ENCODE data around the gene NUP210.

The NUP210 gene

DNA sequence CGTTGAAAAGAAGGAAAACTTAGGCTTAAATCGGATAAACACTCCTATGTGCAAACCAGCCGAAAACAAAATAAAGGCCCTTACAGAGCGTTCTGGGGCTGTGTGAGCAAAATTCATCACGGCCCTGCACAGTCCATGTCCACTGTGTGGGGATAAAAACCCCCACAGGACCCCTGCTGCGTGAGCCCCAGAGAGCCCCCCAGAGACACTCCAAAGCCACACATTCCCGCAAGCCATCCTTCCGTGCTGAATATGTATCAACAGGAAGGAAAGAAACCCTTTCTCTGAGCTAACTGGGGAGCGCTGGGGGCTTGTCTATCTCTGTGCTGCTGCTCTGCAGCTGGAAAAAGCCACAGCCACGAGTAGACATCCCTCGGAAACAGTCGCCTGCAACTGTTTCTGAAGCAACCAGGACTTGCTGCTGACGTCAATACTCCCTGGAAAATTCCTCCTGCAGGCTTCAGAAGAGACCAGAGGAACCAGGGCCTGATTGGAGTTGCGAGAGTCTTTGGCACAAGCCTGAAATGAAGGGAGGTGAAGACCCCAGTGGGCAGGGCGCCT lies 72.7 kb downstream of the NUP210 start:
- no peak for DNase-seq (ENCODE audit: low read depth)

- peak; percentile 27 for DNase-seq (ENCODE audit: low read depth)
These were observed 73.4 kb downstream of the NUP210 start for GRCh38 chr3:13346481-13347389.

- DNase-seq (ENCODE audit: low read depth), result no peak
These were observed 74.3 kb downstream of the NUP210 start for GRCh38 chr3:13345772-13346171.

GRCh38 chr3:13345284-13345683 lies 74.8 kb downstream of the NUP210 start:
- no peak for DNase-seq (ENCODE audit: low read depth)

DNA sequence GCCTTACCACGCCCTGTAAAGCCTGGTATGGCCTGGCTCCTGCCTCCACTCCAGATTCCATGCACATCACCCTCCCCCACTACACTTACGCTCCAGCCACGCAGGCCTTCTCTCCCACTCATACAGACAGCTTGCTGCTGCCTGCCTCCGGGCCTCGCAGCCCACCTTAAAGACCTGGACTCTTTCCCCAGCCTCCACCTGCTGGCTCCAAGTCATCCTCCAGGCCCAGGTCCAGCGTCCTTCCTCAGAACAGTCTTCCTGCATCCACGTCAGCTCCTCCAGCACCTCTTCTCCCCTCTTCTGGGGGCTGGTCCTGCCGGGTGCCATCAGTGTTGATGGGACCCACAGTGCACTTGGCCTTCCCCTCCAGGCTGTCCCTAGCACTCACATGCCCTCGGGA lies 75.5 kb downstream of the NUP210 start:
- DNase-seq (ENCODE audit: low read depth), result no peak

- no peak for DNase-seq (ENCODE audit: low read depth)
These were observed 76.5 kb downstream of the NUP210 start for GRCh38 chr3:13343601-13344000.

- DNase-seq (ENCODE audit: low read depth), result no peak
These were observed 78.8 kb downstream of the NUP210 start for GRCh38 chr3:13341229-13341905.

DNA sequence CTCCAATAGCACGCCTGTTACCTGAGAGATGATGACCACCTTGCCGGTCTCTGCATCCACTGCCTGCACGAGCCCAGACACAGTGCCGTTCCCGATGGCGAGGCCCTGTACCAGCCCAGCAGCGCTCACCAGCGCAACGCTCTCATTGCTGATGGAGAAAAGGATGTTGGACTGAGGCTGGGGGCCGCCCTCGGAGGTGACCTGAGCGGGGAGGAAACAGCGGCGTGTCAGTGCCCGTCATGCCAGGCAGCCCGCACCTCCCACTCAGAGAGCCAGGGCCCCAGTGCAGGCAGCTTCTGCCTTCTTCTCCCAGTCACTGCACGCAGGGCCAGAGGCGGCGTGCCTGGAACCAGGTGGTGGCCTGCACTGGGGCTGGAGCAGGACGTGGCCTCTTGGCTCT lies 80.3 kb downstream of the NUP210 start:
- DNase-seq (ENCODE audit: low read depth), result no peak

DNA sequence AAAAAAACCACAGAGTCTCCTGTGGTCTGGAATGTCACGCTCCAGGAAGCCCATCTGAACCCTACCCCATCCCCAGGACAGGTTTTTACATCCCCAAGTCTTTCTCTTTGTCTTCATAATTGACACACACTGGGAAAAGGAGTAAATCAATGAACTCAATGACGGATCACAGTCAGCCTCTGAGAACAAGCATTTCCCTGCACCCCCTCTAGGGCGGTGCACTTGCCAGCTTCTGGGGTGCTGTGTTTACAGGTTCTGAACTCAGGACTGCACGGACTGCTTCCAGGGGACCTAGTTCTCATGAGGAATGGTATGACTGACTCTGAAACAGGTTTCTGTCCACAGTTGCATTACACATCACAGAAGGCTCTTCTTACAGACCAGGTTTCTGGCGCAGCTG lies 81.1 kb downstream of the NUP210 start:
- DNase-seq (ENCODE audit: low read depth), result no peak

DNA sequence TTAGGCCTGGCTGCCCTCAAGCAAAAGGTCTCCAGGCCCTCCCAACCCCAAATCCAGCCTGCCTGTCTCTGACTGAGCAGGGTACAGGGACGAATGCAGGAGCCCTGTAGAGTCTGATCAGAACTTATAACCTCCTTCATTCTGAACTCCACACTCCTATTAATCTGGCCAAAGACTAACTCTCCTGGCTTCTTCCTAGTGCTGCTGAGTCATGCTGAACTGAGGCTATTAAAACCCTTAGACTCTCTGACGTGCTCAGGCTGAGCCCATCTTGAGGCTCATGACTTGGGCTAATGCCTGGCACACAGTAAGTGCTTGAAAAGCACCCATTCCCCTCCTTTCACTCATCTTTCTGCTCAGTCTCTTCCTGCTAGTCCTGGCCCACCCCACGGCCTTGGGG lies 81.9 kb downstream of the NUP210 start:
- no peak for DNase-seq (ENCODE audit: low read depth)

- DNase-seq (ENCODE audit: low read depth), result no peak
These were observed 83.5 kb downstream of the NUP210 start for GRCh38 chr3:13336592-13336991.

DNA sequence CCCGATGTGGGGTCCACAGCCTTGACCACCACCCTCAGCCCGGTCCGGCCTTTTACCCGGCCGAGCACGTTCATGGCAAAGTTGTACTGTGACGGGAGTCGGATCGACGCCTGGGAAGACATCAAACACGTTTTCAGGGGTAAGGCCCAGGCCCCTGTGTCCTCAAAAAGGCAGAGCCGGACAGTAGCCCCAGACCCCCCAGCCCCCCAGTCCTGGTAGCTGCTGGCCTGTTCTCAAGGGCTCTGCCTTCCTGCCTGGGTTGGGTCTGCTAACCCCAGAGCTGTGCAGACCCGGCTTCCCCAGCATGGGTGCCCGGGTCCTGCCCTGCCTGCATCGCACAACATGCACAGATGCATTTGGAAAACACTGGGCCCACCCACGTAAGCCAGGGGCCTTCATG lies 84.6 kb downstream of the NUP210 start:
- DNase-seq (ENCODE audit: low read depth), result no peak

DNA sequence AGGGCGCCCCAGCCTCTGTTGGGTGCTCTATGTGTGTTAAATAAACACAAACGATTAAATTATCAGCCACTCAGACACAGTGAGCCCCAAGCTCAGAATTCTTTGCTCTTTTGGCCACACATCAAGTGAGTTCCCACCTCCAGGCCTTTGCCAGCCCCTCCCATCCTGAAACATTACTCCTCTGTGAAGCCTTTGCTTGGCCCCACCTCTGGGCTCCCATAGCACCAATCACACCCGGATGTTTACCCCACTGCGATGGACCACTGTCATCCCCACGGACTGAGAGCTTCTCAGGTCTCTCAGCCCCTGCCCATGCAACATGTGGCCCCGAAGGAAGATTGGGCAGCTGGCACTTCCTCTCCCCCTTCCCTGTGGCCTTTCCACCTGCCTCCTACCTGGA lies 85.1 kb downstream of the NUP210 start:
- DNase-seq (ENCODE audit: low read depth), result no peak

- DNase-seq (ENCODE audit: low read depth), result no peak
These were observed 86.8 kb downstream of the NUP210 start for GRCh38 chr3:13333236-13333897.

- DNase-seq (ENCODE audit: low read depth), result no peak
These were observed 87.4 kb downstream of the NUP210 start for GRCh38 chr3:13332740-13333139.

DNA sequence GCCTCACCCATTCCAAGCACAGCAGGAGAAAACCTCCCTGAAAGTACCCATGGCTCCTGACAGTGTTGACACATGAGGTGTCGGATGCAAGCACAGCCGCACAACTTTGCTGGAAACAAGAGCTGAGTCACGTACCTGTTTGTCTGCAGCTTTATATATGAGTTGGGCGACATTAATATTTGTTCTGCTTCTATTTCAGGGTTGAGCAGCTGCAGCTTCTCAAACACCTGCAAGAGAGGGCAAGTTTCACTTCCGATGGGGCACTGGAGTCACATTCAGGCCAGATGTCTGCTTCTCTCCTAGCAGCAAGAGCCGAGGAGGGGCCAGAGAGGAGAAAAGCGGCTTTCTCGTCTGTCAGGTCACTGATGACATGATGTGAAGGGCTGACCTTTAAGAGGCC lies 88.0 kb downstream of the NUP210 start:
- no peak for DNase-seq (ENCODE audit: low read depth)

GRCh38 chr3:13329746-13330145 lies 90.4 kb downstream of the NUP210 start:
- no peak for DNase-seq (ENCODE audit: low read depth)

DNA sequence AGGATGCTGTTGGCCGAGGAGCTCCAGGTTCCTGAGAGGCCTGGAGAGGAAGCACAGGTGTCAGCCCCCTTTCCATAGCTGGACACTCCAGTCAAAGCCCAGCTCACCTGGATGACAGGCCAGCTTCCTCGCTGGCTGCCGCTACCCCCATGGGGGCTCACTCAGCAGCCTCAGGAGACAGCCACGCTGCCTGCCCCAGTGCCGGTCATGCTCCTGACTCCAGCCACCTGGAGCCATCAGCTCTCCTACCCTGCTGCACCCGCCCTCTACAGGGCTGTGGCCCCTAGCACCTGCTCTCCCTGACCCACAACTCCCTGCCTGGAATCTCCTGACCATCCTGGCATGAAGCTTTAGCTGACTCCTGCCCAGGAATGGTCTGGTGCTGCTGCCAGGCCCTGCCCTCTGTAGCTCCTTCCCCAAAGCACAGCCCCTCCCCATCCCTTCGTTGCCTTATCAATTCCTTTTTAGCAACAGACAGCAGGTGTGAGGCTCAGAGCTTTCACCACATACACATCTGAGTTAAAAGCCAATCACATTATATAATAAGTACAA lies 94.2 kb downstream of the NUP210 start:
- DNase-seq (ENCODE audit: low read depth), result no peak

GRCh38 chr3:13324835-13325501 lies 95.2 kb downstream of the NUP210 start:
- DNase-seq (ENCODE audit: low read depth), result no peak

- DNase-seq (ENCODE audit: low read depth), result no peak
These were observed 96.3 kb downstream of the NUP210 start for GRCh38 chr3:13323822-13324221.

- no peak for DNase-seq (ENCODE audit: low read depth)
These were observed 97.8 kb downstream of the NUP210 start for GRCh38 chr3:13322324-13322723.

Measured in stimulated activated CD8-positive, alpha-beta memory T cell treated with anti-CD3 and anti-CD28 coated beads, Interleukin-15, amount 100 ng/mL, for 1 hour (primary cell).